PC-3 (cell line): ENCODE measurements around the gene PPP1R14C. TPM values are rescaled to one million over a fixed set of nuclear protein-coding genes. Genes with fewer than 3 reads are reported as not detected.

ENCODE experiments used
- ATAC-seq: fragments of 200-7000 bp; cut with Tn5 transposase; 2 replicates; pipeline ENCODE4 v1.9.1; 2020; ENCODE audit warnings: mild to moderate bottlenecking, moderate library complexity
- BruUV-seq: library from RNA; stranded (reverse); fragments of 400-500 nt; replicated peaks from 2 replicates; lab custom pipeline; 2021; lab: Mats Ljungman, UMichigan
- CTCF ChIA-PET: fragments of 300-600 bp; sonication (Branson Sonifier 250); formaldehyde crosslinking; loops from one replicate; lab custom pipeline; 2022; ENCODE audit warnings: antibody characterized with exemption; lab: Charles Lee
- POLR2A ChIA-PET: fragments of 300-600 bp; sonication (Branson Sonifier 250); formaldehyde crosslinking; loops from one replicate; lab custom pipeline; 2022; ENCODE audit warnings: antibody characterized with exemption; ENCODE audit not compliant: unreplicated experiment; lab: Charles Lee
- DNase-seq: peaks from one replicate; pipeline ENCODE4 v3.0.0-alpha.2; 2015
- H2AFZ ChIP-seq: fragments of 300-600 bp; sonication (generic); 2 replicates; pipeline ENCODE4 v1.6.0; 2016; ENCODE audit warnings: antibody characterized with exemption, low read length
- H3F3A ChIP-seq: fragments of 300-600 bp; sonication (generic); one replicate; pipeline ENCODE4 v1.6.0; 2017; ENCODE audit warnings: antibody characterized with exemption, low read length, control low read depth, mild to moderate bottlenecking; ENCODE audit not compliant: unreplicated experiment
- H3K27ac ChIP-seq: fragments of 300-600 bp; sonication (generic); 2 replicates; pipeline ENCODE4 v1.5.1; 2016; ENCODE audit warnings: mild to moderate bottlenecking, low read length
- H3K27me3 ChIP-seq: fragments of 300-600 bp; sonication (generic); 2 replicates; pipeline ENCODE4 v1.6.1; 2016; ENCODE audit warnings: low read length, mixed read lengths
- H3K36me3 ChIP-seq: fragments of 300-600 bp; sonication (generic); 2 replicates; pipeline ENCODE4 v1.6.1; 2016; ENCODE audit warnings: low read depth, mixed run types, low read length, mixed read lengths
- H3K4me1 ChIP-seq: fragments of 300-600 bp; sonication (generic); 2 replicates; pipeline ENCODE4 v1.5.1; 2016; ENCODE audit warnings: low read length; ENCODE audit not compliant: insufficient read depth
- H3K4me2 ChIP-seq: fragments of 300-600 bp; sonication (generic); 2 replicates; pipeline ENCODE4 v1.6.0; 2016; ENCODE audit warnings: low read length
- H3K4me3 ChIP-seq: fragments of 300-600 bp; sonication (generic); 2 replicates; pipeline ENCODE4 v1.5.1; 2016; ENCODE audit warnings: mild to moderate bottlenecking, low read length, mixed read lengths
- H3K79me2 ChIP-seq: fragments of 300-600 bp; sonication (generic); 2 replicates; pipeline ENCODE4 v1.6.1; 2017; ENCODE audit warnings: low read length, mixed read lengths
- H3K9ac ChIP-seq: fragments of 300-600 bp; sonication (generic); 2 replicates; pipeline ENCODE4 v1.6.0; 2016; ENCODE audit warnings: mild to moderate bottlenecking, low read length
- H3K9me2 ChIP-seq: fragments of 300-600 bp; sonication (generic); replicated peaks from 2 replicates; pipeline ENCODE4 v1.6.1; 2016; ENCODE audit warnings: mixed run types, low read length, mixed read lengths
- H3K9me3 ChIP-seq: fragments of 300-600 bp; sonication (generic); 2 replicates; pipeline ENCODE4 v1.6.1; 2016; ENCODE audit warnings: low read length, mixed read lengths
- H4K20me1 ChIP-seq: fragments of 300-600 bp; sonication (generic); 2 replicates; pipeline ENCODE4 v1.6.1; 2016; ENCODE audit warnings: low read length, mixed read lengths
- EZH2 ChIP-seq: fragments of 300-600 bp; sonication (generic); IDR thresholded peaks from one replicate; pipeline ENCODE4 v1.6.1; 2017; ENCODE audit warnings: antibody characterized with exemption, mild to moderate bottlenecking, low read length; ENCODE audit not compliant: unreplicated experiment
- EZH2phosphoT487 ChIP-seq: fragments of 300-600 bp; sonication (generic); IDR thresholded peaks from 2 replicates; pipeline ENCODE4 v1.6.1; 2018; ENCODE audit warnings: mild to moderate bottlenecking, antibody characterized with exemption, low read length, borderline replicate concordance
- intact Hi-C: fragments of 100-400 bp; cut with micrococcal nuclease; formaldehyde crosslinking; loops from 2 replicates; pipeline ENCODE4 v1.9.0; 2023
- total RNA-seq: library from RNA; depleted of rRNA; stranded (reverse); fragments of >200 nt; gene quantifications from 2 replicates; pipeline ENCODE4 v1.2.3, GENCODE V29; 2014
- TF ChIP-seq, protein P1 (sequence below): fragments of 300-600 bp; sonication (generic); conservative IDR thresholded peaks from 2 replicates; pipeline ENCODE4 v1.5.1; 2017; ENCODE audit warnings: antibody characterized with exemption, low read depth, mild to moderate bottlenecking, low read length

The PPP1R14C gene
- total RNA-seq, 1 experiment from 2014 or later: 1.1 TPM

DNA sequence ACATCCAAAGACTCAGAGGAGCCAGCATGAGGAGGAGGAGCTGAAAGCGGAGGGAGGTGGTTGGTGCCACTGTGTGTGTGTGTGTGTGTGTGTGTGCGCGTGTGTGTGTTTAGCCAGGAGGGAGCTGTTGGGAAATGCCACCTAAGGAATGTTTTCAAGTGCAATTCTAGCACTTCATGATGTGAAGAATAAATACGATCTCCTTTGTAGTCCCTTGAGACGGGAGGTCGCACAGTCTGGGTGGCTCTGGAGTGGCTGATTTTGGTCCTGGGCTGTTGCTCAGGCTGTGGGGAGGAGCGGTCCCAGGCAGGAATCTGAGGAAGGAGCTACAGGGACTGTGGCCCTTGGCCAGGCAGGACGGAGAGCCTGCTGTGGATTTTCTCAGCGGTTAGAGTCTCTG is 93.7 kb downstream of the PPP1R14C start:
- intact Hi-C loops: no loop called here
- ATAC-seq (no peak), DNase-seq (no peak)
- Histone ChIP-seq H3K9ac (no peak overlapping the region), H3K9me2 (no peaks in the 10 kb centered on the region), H3K27ac (no peak overlapping the region), H3K79me2 (no peaks in the 10 kb centered on the region), H3F3A (no peaks in the 10 kb centered on the region), H3K4me2 (no peak overlapping the region), H3K27me3 (no peaks in the 10 kb centered on the region), H2AFZ (no peak overlapping the region), H3K36me3 (no peaks in the 10 kb centered on the region), H3K4me1 (no peaks in the 10 kb centered on the region; the same call in 1 of the 2 replicates), H3K4me3 (no peak overlapping the region), H3K9me3 (no peaks in the 10 kb centered on the region), H4K20me1 (no peaks in the 10 kb centered on the region)
- BruUV-seq: no TSS peak
- ChIA-PET POLR2A (no interaction called here), CTCF (no interaction called here)
- TF ChIP-seq, protein P1, sequence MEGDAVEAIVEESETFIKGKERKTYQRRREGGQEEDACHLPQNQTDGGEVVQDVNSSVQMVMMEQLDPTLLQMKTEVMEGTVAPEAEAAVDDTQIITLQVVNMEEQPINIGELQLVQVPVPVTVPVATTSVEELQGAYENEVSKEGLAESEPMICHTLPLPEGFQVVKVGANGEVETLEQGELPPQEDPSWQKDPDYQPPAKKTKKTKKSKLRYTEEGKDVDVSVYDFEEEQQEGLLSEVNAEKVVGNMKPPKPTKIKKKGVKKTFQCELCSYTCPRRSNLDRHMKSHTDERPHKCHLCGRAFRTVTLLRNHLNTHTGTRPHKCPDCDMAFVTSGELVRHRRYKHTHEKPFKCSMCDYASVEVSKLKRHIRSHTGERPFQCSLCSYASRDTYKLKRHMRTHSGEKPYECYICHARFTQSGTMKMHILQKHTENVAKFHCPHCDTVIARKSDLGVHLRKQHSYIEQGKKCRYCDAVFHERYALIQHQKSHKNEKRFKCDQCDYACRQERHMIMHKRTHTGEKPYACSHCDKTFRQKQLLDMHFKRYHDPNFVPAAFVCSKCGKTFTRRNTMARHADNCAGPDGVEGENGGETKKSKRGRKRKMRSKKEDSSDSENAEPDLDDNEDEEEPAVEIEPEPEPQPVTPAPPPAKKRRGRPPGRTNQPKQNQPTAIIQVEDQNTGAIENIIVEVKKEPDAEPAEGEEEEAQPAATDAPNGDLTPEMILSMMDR: no peak
- TF ChIP-seq EZH2 (no peak), EZH2phosphoT487 (no peak)

DNA sequence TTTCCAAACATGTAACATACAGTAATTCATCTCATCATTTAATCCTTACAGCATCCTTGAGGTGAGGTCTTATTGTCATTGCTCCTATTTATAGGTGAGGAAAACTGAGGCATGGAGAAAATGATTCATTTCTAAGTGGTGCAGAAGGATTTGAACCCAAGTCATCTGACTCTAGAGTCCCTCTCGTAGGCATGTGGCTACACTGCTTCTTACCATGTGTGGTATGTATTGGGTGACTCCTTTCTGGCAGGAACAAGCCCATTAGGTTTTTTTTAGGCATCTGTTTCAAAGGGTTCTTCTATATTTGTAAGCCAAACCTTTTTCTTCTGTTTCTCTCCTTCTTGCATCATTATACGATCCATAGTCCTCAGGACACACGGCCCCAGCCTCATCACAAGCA is 94.8 kb downstream of the PPP1R14C start:
- ATAC-seq (no peak), DNase-seq (no peak)
- Histone ChIP-seq H3K27me3 (no peaks in the 10 kb centered on the region), H3K4me1 (no peaks in the 10 kb centered on the region; the same call in 1 of the 2 replicates), H3K27ac (no peak overlapping the region), H3K9ac (no peak overlapping the region), H2AFZ (0 out of 2 replicates have a peak overlapping the region, but pooled peaks have one; percentile 15), H4K20me1 (no peaks in the 10 kb centered on the region), H3K9me2 (no peaks in the 10 kb centered on the region), H3K79me2 (no peaks in the 10 kb centered on the region), H3F3A (no peaks in the 10 kb centered on the region), H3K36me3 (no peaks in the 10 kb centered on the region), H3K4me3 (no peak overlapping the region), H3K9me3 (no peaks in the 10 kb centered on the region), H3K4me2 (no peak overlapping the region)
- BruUV-seq: no TSS peak
- intact Hi-C loops: no loop called here
- POLR2A ChIA-PET: no interaction called here
- CTCF ChIA-PET: no interaction called here
- TF ChIP-seq EZH2 (no peak), EZH2phosphoT487 (no peak)
- TF ChIP-seq, protein P1: no peak

DNA sequence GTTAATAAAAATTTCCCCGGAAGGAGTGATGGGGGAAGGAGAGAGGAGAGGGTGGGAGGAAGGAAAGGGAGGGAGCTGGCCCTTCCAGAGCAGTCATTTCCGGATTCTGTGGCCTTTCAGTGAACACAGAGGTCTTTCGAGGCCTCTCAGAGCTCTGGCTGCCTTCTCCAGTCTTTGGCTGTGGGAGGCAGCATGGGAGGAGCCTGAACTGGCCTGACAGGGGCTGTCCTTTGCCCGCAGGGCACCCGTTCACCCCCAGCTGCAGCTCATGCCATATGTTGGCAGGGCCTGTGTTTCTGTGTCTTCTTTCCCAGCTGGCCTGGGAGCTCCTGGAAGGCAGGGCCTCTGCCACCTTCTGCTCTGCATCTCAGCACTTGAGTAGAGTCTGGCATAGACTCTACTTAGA is 95.5 kb downstream of the PPP1R14C start:
- TF ChIP-seq EZH2phosphoT487 (no peak), EZH2 (no peak)
- TF ChIP-seq, protein P1: no peak
- H3K79me2 ChIP-seq: no peaks in the 10 kb centered on the region
- no peak overlapping the region for H3K4me3 ChIP-seq
- DNase-seq (peak; percentile 24), ATAC-seq (no peak)
- H3F3A ChIP-seq: no peaks in the 10 kb centered on the region
- H3K4me1 ChIP-seq: no peaks in the 10 kb centered on the region; the same call in 1 of the 2 replicates
- H4K20me1 ChIP-seq: no peaks in the 10 kb centered on the region
- BruUV-seq: no TSS peak
- ChIA-PET CTCF (no interaction called here), POLR2A (no interaction called here)
- H3K27me3 ChIP-seq: no peaks in the 10 kb centered on the region
- no peak overlapping the region for H3K27ac ChIP-seq
- H3K9me3 ChIP-seq: no peaks in the 10 kb centered on the region
- H3K4me2 ChIP-seq: no peak overlapping the region
- intact Hi-C loops: no loop called here
- no peak overlapping the region for H3K9ac ChIP-seq
- 0 out of 2 replicates have a peak overlapping the region, but pooled peaks have one; percentile 15 for H2AFZ ChIP-seq
- no peaks in the 10 kb centered on the region for H3K9me2 ChIP-seq
- no peaks in the 10 kb centered on the region for H3K36me3 ChIP-seq
